ENCODE data around the gene UMODL1.

DNA sequence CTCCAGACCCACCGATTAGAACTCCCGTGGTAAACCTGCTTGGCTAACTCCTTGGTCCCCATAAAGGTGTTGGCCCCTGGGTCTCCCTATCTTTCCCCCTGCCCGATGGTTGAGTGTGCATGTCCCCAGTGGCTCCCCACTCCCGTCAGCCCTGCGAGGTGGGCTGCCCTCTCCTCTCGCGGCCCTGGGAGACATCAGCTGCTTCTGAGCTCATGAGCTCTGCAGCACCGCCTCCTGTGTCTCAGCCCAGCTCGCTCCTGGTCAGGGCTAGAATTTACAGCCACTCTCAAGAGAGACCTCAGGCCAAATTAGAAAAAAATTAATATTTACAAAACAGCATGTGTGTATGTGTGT lies 45.1 kb upstream of the UMODL1 start:
- no peak for TF ChIP-seq TCF12 (IDR thresholded peaks at IDR 0.05; ENCODE audit: low read depth)
- TF ChIP-seq, protein P1, sequence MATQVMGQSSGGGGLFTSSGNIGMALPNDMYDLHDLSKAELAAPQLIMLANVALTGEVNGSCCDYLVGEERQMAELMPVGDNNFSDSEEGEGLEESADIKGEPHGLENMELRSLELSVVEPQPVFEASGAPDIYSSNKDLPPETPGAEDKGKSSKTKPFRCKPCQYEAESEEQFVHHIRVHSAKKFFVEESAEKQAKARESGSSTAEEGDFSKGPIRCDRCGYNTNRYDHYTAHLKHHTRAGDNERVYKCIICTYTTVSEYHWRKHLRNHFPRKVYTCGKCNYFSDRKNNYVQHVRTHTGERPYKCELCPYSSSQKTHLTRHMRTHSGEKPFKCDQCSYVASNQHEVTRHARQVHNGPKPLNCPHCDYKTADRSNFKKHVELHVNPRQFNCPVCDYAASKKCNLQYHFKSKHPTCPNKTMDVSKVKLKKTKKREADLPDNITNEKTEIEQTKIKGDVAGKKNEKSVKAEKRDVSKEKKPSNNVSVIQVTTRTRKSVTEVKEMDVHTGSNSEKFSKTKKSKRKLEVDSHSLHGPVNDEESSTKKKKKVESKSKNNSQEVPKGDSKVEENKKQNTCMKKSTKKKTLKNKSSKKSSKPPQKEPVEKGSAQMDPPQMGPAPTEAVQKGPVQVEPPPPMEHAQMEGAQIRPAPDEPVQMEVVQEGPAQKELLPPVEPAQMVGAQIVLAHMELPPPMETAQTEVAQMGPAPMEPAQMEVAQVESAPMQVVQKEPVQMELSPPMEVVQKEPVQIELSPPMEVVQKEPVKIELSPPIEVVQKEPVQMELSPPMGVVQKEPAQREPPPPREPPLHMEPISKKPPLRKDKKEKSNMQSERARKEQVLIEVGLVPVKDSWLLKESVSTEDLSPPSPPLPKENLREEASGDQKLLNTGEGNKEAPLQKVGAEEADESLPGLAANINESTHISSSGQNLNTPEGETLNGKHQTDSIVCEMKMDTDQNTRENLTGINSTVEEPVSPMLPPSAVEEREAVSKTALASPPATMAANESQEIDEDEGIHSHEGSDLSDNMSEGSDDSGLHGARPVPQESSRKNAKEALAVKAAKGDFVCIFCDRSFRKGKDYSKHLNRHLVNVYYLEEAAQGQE (IDR thresholded peaks at IDR 0.05; ENCODE audit: low read depth): no peak
- TF ChIP-seq, protein P2, sequence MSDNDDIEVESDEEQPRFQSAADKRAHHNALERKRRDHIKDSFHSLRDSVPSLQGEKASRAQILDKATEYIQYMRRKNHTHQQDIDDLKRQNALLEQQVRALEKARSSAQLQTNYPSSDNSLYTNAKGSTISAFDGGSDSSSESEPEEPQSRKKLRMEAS (IDR thresholded peaks at IDR 0.05): no peak
- no peak for TF ChIP-seq YY1 (IDR thresholded peaks at IDR 0.05; ENCODE audit: low read depth)
- TF ChIP-seq FOXM1 (IDR thresholded peaks at IDR 0.05; ENCODE audit: borderline replicate concordance, low read depth): no peak
- no peak for TF ChIP-seq EP300 (IDR thresholded peaks at IDR 0.05; ENCODE audit: borderline replicate concordance)
- no peak for TF ChIP-seq EGR1 (IDR thresholded peaks at IDR 0.05)
- no peak for TF ChIP-seq TAF1 (IDR thresholded peaks at IDR 0.05; ENCODE audit: low read depth)
- TF ChIP-seq, protein P3, sequence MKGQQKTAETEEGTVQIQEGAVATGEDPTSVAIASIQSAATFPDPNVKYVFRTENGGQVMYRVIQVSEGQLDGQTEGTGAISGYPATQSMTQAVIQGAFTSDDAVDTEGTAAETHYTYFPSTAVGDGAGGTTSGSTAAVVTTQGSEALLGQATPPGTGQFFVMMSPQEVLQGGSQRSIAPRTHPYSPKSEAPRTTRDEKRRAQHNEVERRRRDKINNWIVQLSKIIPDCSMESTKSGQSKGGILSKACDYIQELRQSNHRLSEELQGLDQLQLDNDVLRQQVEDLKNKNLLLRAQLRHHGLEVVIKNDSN (IDR thresholded peaks at IDR 0.05): no peak
- TF ChIP-seq RAD21 (IDR thresholded peaks at IDR 0.05; ENCODE audit: low read depth): no peak
- no peak for TF ChIP-seq NFIC (IDR thresholded peaks at IDR 0.05)
